MM.1S (cell line): ENCODE data around the gene EDEM1.

Experiments
- EZH2 ChIP-seq: fragments of 300-600 bp; sonication (generic); optimal IDR thresholded peaks from 2 replicates; pipeline ENCODE3; 2017; ENCODE audit warnings: low read depth, mild to moderate bottlenecking, antibody characterized with exemption, low read length, mixed read lengths
- EZH2phosphoT487 ChIP-seq: fragments of 300-600 bp; sonication (generic); IDR thresholded peaks from 2 replicates; pipeline ENCODE4 v1.6.1; 2018; ENCODE audit warnings: antibody characterized with exemption, low read length
- TF ChIP-seq, protein P1 (sequence below): fragments of 300-600 bp; sonication (generic); IDR thresholded peaks from 2 replicates; pipeline ENCODE4 v1.5.1; 2016; ENCODE audit warnings: antibody characterized with exemption, low read length, mixed read lengths

DNA sequence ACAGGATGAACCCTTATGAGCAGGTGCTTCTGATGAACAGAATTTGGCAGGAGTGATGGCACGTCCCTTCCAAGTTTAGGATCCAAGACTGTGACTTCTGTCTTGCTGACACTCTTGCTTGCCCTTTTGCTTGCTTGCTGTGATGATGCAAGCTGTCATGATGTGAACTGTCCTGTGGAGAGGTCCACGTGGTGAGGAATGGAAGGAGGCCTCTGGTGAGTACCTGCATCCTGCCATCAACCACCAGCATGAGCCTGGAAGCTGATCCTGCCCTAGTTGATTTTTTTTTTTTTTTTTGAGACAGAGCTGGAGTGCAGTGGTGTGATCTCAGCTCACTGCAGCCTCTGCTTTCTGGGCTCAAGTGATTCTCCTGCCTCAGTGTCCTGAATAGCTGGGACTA is 45.5 kb downstream of the EDEM1 start:
- TF ChIP-seq, protein P1, sequence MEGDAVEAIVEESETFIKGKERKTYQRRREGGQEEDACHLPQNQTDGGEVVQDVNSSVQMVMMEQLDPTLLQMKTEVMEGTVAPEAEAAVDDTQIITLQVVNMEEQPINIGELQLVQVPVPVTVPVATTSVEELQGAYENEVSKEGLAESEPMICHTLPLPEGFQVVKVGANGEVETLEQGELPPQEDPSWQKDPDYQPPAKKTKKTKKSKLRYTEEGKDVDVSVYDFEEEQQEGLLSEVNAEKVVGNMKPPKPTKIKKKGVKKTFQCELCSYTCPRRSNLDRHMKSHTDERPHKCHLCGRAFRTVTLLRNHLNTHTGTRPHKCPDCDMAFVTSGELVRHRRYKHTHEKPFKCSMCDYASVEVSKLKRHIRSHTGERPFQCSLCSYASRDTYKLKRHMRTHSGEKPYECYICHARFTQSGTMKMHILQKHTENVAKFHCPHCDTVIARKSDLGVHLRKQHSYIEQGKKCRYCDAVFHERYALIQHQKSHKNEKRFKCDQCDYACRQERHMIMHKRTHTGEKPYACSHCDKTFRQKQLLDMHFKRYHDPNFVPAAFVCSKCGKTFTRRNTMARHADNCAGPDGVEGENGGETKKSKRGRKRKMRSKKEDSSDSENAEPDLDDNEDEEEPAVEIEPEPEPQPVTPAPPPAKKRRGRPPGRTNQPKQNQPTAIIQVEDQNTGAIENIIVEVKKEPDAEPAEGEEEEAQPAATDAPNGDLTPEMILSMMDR: no peak
- TF ChIP-seq EZH2phosphoT487: no peak
- TF ChIP-seq EZH2: no peak
